ENCODE data around the gene CHST11.

Gene CHST11

DNA sequence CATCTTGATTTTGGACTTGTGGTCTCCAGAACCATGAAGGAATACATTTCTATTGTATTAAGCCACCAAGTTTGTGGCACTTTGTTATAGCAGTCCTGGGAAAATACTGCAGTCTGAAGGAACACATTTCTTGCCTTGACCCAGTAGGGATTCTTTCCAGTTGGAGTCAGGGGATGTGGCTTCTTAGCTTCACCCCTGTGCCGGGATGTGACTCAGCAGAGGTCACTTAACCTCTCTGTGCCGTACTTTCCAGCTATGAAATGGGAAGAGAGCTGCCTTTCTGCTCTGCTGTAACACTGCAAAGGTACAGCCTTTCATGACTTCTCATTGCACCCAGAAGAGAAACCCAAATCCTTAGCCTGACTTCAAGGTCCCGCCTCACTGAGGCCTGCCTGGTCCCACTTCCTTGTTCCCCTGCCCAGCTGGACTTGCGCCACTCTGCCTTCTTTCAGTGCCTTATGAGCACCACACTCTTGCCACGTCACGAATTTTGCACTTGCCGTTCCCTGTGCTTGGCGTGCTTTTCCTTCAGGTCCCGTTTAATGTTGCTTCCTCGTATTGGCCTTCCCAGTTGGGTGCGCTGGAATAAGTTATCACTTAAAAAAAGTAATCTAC, 24.2 kb downstream of the CHST11 start:
- peak; percentile 48 for DNase-seq (ENCODE audit: low read depth)

DNA sequence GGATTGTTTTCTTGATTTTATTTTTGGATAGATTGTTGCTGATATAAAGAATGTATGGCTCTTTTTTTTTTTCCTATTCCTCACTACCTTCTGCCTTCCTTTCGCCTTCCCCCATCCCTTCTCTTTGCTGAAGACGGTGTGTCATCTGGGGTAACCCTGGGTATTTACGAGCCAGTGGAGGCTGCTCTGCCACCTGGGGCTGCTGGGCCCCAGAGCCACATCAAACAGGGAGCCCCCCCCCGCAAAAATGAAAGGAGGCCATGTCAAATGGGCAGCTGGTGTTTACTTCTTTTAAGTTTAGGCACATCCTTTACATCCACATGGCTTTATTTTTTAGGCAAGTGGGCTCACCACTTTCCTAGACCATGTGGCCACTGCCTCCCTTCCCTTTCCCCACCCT, 25.4 kb downstream of the CHST11 start:
- no peak for DNase-seq (ENCODE audit: low read depth)

DNA sequence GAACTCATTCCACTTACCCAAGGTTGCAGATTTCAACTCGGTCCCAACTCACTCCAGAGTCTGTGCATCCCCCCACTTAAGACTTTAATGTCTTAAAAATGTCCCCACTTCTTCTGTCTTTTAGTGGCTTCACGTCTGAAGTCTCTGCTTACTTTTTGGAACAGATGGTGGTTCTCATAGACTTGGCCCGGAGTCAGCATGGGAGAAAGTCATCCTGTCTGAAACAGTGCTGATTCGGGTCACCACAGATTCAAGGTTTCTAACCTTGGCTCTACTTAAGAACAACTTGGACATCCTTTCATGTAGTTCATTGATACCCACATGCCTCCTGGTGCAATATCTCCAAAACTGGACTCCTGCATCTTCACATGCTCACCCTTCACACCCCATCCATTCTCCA, 26.0 kb downstream of the CHST11 start:
- no peak for DNase-seq (ENCODE audit: low read depth)

DNA sequence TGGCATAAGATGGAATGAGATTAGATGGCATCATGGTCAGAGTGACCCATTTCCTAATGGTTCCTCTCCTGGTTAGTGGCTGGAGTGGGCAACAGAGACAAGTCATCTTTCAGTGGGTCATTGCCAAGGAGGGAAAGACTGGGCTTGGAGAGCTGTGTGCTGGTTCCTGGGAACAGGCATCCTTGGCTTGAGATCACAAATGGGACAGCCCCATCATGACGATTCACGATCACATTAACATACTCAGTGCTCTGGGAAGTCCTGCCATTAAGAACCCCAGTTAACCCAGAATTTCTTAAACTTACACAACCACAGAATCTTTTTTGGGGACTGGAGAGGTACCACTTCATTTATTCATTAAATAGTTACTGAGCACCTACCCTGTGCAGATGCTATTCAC, 27.3 kb downstream of the CHST11 start:
- no peak for DNase-seq (ENCODE audit: low read depth)

DNA sequence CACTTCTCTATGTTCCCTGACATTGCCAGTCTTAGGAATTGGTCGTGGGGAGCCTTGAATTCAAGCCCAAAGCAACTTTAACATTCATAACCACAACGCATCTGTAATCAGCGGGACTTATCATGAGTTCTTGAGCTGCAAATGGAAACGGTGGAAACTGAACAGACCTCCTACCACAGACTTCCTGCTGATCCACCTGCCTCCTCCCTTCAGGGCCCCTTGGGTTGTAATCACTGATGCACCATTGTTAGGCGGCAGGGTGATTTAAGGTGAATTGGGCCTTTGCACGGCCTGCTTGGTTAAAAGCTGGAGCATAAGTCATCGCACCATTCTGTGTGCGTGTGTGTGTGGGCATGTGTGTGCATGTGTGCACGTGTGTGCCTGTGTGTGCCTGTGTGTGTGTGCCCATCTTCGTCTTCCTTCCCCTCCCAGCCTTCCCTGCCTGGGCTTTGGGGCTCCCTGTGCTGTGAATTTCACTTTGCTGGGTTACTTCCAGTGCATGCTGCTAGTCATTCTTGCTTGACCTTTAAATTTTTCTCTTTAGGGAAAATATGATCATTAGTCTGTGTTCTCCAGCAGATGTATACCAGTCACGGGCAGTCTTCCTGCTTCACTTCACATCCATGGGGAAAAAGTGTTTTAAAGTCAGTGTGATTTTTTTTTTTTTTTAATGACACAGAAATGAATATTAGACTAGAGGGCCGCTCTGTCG, 29.1 kb downstream of the CHST11 start:
- DNase-seq (ENCODE audit: low read depth) = no peak

DNA sequence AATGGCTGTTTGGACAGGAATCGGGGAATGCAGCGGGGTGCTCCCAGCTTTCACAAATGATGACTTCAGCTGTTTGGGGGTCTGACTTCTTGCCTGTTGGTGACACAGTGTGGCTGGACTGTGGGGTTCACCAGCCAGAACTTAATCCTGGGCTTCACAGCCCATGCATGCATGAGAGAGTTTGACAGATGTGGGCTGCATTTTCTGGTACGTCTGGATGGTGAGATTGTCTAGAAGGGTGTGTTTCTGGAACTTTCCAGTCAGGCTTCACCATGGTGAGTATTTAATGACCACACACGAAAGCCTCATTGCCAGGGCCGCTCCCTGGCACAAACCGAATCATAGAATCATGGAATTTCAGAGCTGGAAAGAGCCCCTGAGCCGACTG, 29.6 kb downstream of the CHST11 start:
- no peak for DNase-seq (ENCODE audit: low read depth)

DNA sequence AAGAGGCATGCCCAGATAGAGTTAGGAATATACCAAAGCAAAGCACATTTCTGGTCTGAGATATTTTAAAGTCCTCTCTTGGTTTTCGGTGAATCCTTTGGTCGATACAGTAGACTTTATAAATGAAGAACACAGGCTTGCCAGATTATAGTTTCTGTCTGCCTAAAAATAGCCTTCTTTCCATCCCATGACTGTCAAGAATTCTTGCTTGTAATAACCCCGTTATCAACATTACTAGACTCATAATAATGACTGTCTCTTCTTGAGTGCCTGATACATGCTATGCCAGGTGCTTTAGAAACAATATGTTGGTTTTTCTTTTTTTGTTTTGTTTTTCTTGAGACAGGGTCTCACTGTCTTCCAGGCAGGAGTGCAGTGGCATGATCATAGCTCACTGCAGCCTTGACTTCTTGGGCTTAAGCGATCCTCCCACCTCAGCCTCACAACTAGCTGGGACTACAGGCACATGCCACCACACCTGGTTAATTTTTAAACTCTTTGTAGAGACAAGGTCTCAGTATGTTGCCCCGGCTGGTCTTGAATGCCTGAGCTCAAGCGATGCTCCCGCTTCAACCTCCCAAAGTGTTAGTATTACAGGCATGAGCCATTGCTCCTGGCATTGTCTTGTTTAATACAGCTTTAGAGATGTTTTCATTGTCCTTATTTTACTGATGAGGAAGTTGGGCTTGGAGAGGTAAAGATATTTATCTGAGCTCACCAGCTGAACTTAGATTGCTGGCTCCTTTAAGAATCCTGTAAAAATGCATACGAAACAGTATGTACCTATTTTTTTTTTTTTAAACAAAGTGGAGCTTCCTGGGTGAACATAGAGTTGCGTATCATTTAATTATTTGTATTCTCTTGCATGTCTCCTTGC, 30.4 kb downstream of the CHST11 start:
- no peak for DNase-seq (ENCODE audit: low read depth)

DNA sequence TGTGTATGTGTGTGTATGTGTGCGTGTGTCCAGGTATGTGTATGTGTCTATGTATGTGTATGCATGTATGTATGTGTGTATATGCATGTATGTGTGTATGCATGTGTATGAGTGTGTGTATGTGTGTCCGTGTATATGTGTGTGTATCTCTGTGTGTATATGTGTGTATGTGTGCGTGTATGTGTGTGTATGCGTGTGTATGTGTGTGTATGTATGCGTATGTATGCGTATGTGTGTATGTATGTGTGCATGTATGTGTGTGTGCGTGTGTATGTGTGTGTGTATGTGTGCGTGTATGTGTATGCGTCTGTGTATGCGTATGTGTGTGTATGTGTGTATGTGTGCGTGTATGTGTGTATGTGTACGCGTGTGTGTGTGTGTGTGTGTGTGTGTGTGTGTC, 31.6 kb downstream of the CHST11 start:
- DNase-seq (ENCODE audit: low read depth) = no peak

DNA sequence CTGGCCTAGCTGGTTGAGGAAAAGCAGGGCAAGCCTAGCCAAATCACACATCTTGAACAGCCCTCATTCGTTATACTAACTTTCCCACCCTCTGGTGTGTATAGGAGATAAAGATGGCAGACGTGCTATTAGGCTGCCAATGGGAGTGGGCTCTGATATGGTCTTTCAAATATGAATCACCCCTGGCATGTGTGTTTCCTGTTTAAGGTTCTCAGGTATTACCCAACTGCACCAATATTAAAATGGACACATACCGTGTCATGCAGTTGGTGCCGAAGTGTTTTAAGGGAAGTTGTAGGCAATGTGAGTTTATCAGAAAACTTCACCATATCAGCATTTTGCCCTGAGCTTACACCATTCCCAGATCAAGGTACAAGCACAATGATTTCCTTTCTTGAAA, 33.4 kb downstream of the CHST11 start:
- DNase-seq (ENCODE audit: low read depth) = no peak

DNA sequence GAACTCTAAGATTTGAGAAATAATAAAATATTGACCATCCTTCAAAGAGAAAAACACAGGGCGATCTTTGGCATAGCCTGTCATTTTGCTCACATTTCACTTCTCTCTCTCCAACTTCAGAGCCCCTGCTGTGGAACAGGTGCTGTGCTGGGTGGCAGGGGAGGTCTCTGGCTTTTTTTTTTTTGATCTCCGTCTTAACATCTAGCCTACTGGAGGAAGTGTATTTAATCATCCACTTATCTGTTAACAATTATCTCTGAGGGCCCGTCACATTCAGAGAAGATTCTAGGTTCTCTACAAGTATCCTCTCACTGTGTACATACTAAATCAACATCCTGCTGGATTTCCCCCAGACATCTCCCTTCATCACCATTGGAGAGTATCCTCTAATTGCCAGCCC, 34.1 kb downstream of the CHST11 start:
- DNase-seq (ENCODE audit: low read depth) = no peak

DNA sequence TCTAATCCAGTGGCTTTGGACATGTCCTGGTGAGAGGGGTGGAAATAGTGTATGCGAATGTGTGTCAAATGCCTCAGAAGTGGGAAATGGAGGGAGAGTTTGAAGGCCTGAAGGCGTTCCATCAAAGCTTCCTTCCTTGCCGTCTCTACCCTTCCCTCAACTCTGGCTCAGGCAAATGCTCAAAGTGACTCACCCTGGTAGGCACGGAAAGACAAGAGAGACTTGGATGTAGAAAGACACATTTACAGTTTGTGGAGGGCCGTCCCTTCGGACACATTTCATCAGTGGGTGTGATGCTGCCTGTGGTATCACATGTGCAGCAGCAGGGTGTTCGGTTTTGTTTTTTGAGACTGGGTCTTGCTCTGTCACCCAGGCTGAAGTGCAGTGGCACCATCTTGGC, 36.7 kb downstream of the CHST11 start:
- DNase-seq (ENCODE audit: low read depth) = no peak

DNA sequence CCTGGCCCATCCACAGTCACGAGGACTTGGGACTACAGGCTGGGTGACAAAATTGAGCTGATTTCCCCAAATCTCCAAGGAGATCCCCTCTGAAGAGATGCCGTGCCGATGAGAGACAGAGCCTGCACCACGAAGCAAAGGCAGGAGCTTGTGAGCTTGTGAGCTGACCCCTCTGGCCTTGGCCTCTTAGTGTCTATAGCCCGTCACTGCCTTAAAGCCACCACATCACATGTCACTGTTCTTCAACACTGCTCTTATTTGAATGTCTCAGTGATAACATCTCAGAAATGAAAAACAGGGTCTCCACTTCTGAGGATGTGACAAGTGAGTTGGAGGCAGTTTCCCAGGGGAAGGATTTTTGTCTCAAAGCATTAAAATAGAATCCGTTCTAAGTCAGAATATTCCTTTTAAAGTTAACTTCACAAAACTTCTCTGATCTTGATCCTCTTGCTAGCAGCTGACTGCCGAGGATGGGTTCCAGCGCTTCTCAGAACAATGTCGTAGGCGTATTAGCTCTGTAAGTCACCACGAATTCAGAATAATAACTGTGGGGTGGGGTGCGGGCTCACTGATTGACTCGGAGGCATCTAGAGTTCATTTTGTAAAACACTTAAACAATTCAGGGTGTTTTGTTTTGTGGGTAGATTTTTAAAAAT, 37.5 kb downstream of the CHST11 start:
- no peak for DNase-seq (ENCODE audit: low read depth)

DNA sequence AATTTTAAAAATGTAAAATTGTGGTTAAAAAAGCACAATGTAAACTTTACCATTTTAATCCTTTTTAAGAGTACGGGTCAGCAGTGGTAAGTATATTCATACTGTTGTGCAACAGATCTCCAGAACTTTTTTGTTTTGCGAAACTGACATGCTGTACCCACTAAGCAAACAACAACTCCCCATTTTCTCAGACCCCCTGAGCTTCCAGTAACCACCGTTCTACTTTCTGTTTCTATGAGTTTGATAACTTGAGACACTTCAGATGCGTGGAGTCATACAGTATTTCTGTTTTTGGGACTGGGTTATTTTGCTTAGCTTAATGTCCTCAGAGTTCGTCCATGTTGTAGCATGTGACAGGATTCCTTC, 38.0 kb downstream of the CHST11 start:
- DNase-seq (ENCODE audit: low read depth) = peak; percentile 72

DNA sequence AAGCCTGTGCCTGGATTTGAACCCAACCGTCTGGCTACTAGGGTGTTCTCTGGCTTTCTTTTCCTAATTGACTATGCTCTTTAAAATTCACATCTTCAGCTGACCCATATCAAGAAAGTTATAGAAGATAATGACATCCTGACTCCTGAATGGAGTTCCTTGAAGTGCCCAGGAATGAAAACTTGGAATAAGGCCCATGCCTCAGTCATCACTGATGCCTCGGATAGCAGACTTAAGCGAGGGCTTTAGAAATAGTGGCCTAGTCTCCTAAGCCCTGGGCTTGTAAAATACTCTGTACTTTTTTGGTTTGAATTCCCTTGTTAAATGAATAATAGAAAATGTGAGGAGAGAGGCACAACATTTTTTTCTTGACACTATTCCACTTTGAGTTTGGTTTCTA, 39.0 kb downstream of the CHST11 start:
- DNase-seq (ENCODE audit: low read depth) = peak; percentile 36

DNA sequence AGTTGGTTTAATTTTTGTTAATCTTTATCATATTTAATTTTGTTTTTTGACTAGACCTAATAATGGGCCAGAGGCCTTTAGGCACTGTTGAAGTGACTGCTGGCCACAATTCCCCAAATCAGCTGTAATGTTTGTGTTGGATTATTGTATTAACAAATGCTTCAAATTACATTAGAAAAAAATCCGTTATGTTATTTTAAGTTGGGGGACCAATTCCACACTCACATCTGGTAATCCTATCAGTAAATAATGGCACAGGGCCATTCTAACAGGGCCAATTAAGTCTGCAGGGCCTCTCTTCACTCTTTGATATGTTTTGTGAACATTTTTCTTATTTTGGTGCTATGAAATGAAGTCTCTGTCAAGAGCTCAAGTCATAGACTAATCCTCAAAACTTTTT, 39.6 kb downstream of the CHST11 start:
- no peak for DNase-seq (ENCODE audit: low read depth)

DNA sequence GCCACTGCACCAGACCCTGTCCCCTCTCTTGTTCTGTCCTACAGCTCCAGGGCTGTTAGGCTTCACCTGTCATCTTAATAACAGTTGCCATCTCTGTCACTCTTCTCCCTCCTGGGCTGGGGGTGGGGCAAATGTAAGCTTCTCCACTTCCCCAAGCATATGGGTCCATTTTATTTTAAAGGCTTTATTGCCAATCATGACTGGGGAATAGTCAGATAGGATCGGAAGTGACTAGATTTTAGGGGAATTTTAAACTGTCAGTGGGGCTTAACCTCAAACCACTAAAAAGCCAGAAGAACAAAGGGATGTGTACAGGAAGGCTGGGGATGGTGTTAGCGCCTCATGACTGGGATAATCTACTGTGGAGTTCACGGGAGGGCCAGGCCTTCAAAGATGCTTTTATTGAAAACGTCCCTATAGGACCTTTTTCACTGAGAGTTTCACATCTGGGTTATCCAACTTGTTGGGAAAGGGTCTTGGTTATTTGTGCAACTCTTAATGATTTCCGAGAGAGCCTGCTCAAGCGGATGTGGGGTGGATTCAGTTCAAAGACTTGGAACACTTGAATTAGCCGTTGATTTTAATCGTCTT, 41.6 kb downstream of the CHST11 start:
- DNase-seq (ENCODE audit: low read depth) = no peak

DNA sequence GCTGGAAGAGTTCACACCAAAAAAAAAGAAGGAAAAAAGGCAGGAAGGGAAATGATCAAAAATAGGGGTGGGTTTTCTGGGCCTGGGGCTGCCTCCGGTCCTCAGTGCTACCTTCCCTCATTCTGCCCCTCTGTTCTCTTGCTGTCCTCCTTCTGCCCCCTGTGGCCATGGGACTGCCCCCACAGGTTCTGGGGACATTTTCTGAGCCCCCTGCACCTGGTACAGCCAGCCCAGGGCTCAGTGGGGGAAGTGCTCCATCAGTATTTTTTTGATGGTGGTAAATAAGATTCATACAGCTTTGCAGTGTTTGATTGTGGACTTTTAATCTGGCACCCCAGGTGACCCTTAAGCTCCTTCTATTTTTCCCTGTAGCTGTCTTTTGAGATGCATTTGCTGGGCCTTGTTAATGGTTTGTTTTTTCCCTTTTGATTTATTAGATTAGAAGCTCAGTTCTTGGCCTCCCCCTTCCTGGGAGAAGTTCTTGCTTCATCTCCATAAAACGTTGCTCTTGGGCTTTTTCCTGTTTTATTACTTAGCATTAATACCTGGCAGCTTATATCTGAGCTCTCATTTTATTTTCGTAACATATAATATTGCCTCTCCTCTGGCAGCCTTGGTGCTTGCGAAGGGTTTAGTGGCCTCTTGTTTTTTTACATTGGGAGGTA, 43.1 kb downstream of the CHST11 start:
- peak; percentile 62 for DNase-seq (ENCODE audit: low read depth)

DNA sequence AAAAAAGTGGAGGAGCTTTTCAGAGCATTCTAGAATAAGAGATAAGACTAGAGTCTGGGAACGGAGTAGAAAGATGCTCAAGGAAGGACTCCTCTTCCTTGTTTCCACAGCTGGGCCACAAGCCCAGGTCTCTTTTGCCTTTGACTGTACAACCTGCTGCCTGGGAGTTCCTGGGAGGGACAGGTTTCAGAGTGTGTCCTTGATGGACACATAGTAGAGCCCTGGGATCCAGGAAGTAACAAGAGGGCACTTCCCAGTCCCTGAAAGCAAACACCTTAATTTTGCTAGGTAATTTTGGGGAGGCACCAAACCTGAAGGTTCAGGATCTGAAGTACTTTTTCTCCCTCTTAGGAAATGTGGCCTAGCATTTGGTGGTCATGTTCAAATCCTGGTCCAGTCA, 44.4 kb downstream of the CHST11 start:
- no peak for DNase-seq (ENCODE audit: low read depth)

DNA sequence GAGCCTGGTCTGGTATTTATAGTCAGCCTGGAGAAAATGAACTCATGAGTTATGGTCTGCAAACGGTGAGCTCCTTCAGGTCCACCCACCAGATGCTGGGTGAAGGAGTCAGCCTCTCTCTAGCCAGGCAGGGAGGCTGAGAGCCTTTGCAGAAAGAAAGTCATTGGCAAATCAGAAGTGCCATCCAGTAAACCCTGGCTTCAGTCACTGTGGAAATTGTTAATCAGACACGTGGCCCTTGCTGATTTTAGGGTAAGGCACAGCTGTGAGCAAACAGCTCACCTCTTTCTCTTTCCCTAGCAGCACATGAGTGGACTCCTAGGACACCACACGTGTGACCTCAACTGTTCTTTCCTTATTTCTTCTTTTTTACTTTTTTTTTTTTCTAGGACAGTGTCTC, 44.9 kb downstream of the CHST11 start:
- DNase-seq (ENCODE audit: low read depth) = no peak

DNA sequence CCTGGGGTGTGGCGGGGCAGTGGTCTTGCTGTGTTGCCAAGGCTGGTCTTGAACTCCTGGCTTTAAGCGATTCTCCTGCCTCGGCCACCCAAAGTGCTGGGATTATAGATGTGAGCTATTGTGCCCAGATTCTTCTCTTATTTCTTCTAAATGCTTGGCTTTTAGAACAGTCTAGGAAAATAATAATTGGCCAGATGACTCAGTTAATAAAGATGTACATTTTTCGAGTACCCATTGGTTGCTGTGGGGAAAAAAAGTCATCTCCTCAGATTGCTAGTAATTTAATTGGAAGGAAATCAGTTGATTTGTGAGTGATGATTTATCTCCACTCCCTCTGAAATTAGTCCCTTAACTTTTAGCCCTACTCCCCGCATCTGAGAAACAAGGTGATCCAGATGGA, 45.5 kb downstream of the CHST11 start:
- no peak for DNase-seq (ENCODE audit: low read depth)

DNA sequence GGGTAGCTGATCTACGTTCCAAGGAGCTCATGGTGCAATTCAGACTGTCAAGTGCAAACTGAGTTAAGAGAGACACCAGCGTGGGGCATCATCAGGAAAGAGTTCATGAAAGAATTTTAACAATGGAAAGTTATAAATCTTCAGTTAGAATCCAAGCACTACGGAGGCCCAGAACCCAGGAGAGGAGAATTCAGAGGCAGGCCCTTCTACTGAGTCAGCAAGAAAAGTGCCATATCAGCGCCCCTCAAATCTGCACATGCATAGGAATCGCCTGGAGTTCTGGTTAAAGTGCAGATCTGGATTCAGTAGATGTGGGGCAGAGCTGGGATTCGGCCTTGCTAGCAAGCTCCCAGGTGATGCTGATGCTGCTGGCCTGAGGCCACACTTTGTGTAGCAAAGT, 45.9 kb downstream of the CHST11 start:
- no peak for DNase-seq (ENCODE audit: low read depth)

DNA sequence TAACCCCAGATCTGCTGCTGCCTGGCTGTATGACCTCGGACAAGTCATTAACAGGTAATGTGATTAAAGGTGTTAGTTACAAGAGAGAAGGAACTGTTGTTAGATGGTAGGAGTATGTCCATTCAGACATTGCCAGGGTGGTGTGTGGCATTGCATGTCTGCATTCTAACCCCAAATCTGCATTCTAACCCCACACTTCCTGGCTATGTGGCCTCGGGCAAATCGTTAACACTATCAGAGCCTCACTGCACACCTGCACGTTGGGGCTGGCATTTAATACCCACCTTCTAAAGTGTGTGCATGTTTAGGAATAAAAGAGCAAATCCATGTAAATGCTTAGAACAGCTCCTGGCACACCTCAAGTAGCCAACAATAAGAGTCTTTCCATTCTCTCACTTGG, 46.4 kb downstream of the CHST11 start:
- no peak for DNase-seq (ENCODE audit: low read depth)
